HG02798 (cell line): ENCODE measurements around the gene UBE4B.
"Not testable (repeated sequence)": the region's sequence is repeated elsewhere in the genome, so short reads cannot be mapped to it uniquely, and the experiment has no call there.

Experiments used
- ATAC-seq: cut with Tn5 transposase; IDR thresholded peaks from one replicate; pipeline ENCODE4 v1.9.1; 2021; ENCODE audit warnings: mild to moderate bottlenecking; ENCODE audit not compliant: unreplicated experiment, poor library complexity

The UBE4B gene

DNA sequence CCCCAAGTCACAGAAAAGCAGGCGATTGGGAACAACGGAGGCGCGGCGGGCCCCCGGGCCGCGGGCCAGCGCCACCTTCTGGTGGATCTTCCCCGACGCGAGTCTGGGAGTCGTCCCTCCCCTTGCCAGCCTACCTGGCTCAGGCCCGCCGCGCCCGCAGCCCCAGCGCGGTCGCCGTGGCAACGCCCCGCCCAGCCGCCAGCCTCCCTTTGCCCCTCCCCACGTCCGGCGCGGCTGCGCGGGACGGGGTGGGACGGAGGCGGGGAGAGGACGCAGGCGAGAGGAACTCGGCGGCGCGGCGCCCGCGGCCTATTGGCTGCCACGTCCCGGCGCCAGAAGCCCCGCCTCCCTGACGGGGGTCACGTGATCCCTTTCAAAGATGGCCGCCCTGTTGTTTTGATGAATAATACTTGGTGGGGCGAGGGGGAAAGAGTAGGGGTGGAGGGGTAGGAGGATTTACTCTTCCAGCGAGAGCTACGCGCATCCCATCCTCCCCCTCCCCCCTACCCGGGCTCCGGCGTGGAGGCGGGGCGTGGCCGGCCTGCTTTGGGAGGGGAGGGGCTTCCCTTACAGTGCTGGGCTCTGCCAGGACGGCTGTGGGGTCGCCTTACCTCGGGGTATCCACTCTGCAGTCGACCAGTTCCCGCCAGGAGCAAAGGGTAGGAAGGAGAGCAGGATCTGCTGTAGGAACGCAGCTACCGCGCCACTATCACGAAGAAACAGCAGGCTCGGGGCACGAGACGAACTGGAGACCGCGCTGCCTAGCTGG, at the start of gene UBE4B:
Gene UBE4B, plus strand, starts transcription at position 369 of the 769 bp plus-strand sequence. CDS start 713 bp downstream, outside the sequence.
- ATAC-seq: peak; percentile 98

- ATAC-seq: no peak
These were observed 48.5 kb upstream of the UBE4B start for GRCh38 chr1:9984253-9984652.

- ATAC-seq: no peak
These were observed 47.8 kb upstream of the UBE4B start for GRCh38 chr1:9985001-9985400.

DNA sequence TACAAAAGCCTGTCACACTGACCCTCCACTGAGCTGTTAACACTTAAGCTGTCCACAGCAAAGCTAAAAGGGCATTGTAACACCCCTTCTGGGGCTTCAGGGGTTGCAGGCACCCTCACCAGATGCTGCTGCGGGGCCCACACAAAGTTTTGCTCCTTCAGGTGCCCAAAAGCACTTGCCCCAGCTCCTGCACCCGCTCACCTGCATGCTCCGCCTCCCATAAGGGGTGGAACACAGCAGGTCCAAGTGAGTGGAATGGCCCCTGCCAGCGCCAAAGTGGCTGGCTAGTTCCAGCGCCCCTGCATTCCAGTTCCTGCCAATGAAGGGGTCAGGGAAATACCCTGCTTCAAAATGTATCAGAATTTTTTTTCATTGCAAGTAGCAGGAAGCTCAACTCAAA, 43.0 kb upstream of the UBE4B start:
- no peak for ATAC-seq

GRCh38 chr1:9990944-9991343, 41.8 kb upstream of the UBE4B start:
- ATAC-seq: no peak

DNA sequence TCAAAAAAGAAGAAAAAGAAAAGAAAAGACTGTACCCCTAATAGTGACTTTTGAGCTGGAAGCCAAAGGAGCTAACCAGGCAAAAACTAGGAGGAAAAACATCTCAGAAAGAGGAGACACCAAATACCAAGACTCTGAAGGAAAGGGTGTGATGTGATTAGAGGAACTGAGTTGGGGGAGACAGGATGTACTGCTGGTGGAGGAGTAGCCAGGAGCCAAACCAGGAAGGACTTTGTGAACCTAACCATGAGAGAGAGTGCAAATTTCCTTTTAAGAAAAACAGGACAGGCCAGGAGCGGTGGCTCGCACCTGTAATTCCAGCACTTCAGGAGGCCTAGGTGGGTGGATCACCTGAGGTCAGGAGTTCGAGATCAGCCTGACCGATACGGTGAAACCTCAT, 39.8 kb upstream of the UBE4B start:
- no peak for ATAC-seq

GRCh38 chr1:9993561-9994075, 39.1 kb upstream of the UBE4B start:
- no peak for ATAC-seq

DNA sequence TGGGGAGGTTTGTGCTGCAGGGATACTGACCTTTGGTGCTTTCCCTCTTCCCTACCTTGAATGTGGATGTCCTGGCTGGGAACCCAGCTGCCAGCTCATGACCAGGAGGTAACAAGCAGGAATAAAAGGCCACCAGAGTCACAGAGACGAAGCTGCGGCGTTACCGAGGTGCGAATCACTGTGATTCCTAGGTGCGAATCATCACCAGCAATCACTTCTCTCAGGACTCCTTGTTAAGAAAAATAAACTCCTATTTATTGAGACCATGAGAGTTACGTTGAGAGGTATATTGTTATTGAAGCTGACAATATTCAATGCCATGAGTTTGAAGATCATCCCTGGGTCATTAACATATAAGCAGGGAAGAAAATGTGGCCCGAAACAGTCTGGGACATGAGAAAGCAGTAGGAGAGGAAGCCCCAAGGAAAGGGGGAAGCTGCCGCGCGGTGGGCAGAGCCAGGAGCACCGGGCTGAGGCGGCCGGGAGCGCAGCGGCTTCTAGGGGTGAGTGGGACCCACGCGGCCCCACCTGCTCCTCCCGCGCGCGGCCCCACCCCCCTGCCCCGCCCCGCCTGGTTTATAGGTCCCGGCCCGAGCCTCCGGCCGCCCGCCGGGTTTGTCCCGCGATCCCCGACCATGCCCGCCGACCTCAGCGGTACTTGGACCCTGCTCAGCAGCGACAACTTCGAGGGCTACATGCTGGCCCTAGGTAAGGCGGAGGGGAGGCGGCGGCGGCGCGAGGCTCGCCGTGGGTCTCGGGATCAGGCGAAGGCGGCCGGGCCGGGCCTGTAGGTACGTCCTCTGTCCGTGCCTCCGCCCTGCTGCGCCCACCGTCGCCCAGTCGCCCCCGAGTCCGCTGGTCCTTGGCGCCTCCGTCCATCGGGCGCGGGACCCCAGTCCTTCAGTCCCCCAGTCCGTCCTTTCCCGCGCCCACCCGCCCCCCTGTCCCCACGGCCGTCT, 35.9 kb upstream of the UBE4B start, which contains the start of gene RBP7:
Gene RBP7, plus strand, starts transcription at position 605 of the 959 bp plus-strand sequence. Its CDS starts 31 bp downstream, at position 636.
- no peak for ATAC-seq

GRCh38 chr1:10001016-10001665, 31.6 kb upstream of the UBE4B start:
- ATAC-seq: no peak

DNA sequence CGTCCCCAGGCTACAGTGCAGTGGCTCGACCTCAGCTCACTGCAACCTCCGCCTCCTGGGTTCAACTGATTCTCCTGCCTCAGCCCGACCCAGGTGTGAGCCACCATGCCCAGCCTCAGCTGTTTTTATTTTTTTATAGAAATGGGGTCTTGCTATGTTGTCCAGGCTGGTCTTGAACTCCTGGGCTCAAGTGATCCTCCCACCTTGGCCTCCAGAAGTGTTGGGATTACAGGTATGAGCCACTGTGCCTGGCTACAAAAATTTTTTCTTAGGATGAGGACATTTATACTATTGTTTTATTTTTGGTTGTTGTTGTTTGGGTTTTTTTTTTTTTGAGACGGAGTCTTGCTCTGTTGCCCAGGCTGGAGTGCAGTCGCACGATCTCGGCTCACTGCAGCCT, 27.5 kb upstream of the UBE4B start:
- not testable (repeated sequence) for ATAC-seq

DNA sequence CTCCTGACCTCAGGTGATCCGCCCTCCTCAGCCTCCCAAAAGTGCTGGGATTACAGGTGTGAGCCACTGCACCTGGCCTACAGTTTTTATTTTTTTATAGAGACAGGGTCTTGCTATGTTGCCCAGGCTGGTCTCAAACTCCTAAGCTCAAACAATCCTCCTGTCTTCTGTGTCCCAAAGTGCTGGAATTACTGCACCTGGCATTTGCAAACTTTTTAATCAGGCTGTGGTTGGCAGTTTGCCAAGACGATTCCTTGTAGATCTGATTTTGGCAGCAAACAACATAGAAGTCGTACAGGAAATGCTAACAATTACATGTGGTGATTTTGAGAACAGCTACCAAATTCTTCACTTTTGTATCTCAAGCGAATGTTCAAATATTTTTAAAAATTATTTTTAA, 25.6 kb upstream of the UBE4B start:
- ATAC-seq: no peak

- ATAC-seq: no peak
These were observed 18.7 kb upstream of the UBE4B start for GRCh38 chr1:10014016-10014415.

DNA sequence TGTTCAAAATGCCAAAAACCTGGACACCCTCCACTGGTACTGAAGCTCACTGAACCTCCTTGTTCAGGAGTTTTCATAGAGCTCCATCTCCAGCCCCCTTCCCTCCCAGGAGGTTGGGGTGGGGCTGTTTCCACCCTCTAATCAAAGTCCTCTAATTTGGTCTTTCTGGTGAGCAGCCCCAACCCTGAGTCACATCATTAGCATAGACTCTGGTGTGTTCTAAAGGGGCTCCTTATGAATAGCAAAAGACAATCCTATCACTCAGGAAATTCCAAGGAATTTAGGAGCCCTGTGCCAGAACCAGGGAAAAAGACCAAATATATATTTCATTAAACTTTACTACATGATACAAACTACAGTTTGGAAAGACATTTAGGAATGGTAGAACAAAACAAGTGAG, 13.2 kb upstream of the UBE4B start:
- no peak for ATAC-seq

DNA sequence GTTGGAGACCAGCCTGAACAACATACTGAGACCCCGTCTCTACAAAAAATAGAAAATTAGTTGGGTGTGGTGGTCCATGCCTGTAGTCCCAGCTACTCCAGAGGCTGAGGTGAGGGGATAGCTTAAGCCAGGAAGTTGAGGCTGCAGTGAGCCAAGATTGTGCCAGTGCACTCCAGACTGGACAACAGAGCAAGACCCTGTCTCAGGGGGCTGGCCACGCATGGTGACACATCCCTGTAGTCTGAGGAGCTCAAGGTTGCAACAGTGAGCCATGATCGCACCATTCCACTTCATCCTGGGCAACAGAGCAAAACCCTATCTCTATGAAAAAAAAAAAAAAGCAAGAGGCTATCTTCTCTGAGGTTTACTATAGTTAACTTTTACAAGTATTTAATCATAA, 12.7 kb upstream of the UBE4B start:
- no peak for ATAC-seq

DNA sequence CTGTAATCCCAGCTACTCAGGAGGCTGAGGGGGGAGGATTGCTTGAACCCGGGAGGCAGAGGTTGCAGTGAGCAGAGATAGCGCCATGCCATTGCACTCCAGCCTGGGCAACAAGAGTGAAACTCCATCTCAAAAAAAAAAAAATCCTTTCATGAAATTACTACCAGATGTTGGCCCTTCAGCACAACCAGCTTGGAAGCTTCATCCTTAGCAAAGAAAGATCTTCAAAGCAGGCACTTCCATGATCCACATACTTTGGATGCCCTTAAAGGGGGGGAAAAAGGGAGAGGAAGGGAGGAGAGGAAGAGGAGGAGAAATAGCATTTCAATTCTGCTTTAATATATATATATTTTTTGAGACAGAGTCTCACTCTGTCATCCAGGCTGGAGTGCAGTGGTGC, 12.1 kb upstream of the UBE4B start:
- not testable (repeated sequence) for ATAC-seq

- not testable (repeated sequence) for ATAC-seq
These were observed 10.8 kb upstream of the UBE4B start for GRCh38 chr1:10021992-10022391.

DNA sequence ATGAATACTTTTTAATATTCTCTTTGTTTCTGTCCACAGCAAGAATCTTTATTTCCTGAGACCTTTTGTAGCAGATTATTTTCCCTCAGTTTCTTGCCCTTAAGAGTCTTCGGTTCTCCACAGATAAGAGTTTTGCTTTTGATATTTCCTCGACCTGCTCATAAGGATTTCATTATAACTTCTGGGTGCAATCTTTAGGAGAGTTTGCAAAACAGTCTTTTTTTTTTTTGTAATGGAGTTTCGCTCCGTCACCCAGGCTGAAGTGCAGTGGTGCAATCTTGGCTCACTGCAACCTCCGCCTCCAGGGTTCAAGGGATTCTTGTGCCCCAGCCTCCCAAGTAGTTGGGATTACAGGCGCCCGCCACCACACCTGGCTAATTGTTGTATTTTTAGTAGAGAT, 10.1 kb upstream of the UBE4B start:
- no peak for ATAC-seq

DNA sequence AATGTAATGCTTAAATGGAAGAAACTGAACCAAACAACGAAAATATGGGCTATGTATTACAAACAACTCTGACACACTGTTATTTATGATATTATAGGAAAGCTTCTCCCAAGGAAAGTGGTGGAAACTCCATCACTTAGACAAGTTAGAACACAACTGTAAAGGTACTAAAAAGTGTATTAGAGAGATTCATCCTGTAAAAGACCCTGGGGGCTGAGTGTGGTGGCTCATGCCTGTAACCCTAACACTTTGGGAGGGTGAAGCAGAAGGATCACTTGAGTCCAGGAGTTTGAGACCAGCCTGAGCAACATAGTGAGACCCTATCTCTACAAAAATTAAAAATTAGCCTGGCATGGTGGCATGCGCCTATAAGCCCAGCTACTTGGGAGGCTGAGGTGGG, 7.4 kb upstream of the UBE4B start:
- ATAC-seq: no peak

DNA sequence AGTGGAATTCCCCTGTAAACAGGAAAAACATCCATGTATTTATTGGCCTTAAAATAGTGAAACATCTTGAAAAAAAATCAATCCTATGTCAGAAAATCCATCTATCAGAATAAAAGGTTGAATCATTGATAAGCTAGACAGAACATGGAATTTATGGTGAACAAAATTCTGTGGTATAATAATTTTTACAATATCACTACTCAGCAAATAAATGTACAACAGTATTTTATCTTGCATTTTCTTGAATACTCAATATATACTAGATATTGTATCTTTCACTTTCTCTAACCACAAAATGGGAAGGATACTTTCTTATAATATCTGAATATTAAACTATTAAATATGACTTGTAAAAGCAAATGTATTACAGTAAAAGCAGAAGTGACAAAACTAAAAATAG, 5.7 kb upstream of the UBE4B start:
- no peak for ATAC-seq

- not testable (repeated sequence) for ATAC-seq
These were observed 3.7 kb upstream of the UBE4B start for GRCh38 chr1:10028956-10029500.
